ENCODE data around the gene HDAC4.

The HDAC4 gene

DNA sequence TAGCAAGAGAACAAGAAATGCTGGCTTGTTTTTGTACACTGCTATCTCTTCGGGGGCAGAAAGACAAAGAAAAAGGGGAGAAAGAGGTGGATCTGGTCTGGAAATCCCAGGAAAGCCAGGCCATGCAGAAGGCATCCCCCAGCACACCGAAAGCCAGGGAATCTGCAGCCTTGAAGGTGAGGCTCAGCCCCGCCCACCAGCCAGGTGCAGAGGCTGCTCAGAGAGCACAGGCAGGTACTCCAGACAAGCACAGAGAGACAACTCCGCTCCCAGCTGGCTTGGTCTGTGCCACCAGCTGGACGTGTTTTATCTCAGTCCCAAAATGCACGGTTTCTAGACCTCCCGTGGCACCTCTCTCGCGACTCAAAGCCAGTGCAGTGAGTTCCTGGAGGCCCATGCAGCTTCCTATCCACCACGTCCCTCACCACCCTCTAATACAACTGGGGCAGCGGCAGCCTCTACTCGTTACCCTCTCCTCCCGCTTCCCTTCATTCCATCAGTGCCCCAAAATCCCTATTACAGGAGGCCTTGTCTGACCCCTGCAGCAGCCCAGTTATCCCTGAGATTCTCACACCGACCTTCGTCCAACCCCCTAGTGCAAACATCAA, 62.8 kb downstream of the HDAC4 start:
- Histone ChIP-seq H3K27ac (no peak overlapping the region), H3K4me3 (no peak overlapping the region)

DNA sequence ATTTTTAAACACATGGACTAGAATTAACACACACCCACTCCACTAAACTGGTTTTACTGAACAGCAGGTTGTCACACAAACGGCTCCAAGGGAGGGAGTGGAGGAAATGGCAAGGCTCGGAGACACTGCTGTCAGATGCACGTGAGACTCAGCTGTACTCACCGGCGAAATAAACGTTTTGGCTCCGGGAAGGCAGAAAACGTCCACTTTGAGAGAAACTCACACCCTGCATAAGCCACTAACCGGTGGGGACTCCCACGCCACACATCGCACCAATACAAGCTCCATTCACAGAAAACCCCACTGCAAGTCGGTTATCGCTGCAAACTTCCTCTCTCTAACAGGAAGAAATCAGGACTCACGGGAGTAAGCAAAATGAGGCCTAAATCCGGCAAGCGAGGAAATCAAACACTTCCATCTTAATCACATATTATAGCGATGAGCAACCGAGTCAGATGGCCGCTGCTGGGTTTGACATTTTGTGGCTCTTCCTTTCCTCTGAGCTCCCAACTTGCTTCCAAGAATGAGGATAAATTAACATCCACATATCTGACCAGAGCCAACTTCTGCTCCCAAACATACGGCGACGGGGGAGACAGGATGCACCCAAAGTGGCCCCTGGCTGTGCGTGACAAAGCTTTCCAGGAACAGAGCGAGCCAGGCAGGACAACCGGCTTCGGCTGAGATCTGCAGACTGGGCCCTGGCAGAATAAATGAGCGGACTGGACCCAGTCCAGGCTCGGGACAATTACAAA, 63.5 kb downstream of the HDAC4 start:
- Histone ChIP-seq H3K27ac (no peak overlapping the region), H3K4me3 (no peak overlapping the region)

DNA sequence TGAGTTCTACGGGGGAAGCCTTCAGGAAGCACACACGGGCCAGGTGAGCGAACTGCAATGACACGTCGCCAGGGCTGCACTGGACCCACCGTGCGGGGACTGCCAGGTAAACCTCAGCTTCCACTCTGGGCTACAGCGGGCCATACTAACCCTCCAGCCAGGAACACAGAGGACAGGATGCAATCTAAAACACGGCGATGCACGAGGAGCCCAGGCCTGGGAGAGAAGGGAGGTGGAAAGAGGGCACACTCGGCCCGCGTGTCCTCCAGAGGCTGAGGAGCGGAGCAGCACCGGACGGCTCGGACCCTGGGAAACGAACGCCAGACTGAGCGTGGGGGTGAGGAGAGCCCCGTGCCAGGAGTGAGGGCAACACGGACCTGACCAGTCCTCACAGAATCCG, 69.3 kb downstream of the HDAC4 start:
- no peak overlapping the region for H3K4me3 ChIP-seq
- no peak overlapping the region for H3K27ac ChIP-seq

DNA sequence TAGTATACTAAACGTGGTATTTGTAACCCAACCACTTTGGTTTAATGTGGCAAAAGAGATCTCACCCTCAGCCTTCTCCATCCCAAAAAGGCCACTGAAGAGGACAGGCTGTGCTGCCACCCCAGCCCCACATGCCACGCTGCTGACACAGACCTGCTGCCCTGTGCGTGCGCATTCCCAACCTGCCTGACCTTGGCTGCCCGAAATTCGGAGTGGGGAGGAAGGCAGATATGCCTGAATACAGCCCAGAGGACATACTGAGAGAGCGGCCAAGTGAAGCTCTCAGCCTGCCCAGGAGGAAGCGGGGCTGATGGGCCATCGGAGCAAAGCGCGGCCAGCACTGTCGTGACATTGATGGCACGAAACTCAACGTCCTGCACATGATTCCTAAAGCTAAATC, 70.0 kb downstream of the HDAC4 start:
- H3K4me3 ChIP-seq, result no peak overlapping the region
- H3K27ac ChIP-seq, result no peak overlapping the region

DNA sequence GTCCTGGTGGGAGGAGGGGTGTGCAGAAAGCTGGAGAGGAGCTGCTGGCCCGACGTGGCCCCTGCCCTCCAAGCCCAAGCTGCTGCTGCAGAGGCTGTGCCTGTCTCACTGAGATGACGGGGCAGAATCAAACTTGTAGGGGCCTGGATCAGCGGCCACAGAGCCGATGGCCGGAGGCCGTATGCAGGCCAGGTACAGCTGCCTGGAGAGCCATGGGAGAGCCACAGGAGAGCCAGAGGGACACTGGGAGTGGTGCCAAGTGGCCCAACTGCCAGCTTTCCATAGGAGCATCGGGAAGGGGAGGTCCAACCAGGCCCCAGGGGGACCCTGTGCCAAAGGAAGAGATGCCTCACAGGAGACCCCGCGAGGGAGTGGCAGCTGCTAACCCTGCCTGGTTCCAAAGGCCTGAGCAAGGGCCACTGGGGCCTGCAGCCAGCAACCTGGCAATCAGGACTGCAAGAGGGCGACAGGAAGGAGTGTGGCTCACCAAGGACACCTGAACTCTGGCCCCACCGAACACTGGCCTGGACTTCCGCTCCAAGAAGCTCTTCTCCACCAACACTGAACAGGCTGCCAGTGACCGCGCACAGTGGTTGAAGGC, 70.7 kb downstream of the HDAC4 start:
- H3K4me3 ChIP-seq, result no peak overlapping the region
- peak overlapping the region in 2 of 21 experiments; percentile 57 to 75 for H3K27ac ChIP-seq

DNA sequence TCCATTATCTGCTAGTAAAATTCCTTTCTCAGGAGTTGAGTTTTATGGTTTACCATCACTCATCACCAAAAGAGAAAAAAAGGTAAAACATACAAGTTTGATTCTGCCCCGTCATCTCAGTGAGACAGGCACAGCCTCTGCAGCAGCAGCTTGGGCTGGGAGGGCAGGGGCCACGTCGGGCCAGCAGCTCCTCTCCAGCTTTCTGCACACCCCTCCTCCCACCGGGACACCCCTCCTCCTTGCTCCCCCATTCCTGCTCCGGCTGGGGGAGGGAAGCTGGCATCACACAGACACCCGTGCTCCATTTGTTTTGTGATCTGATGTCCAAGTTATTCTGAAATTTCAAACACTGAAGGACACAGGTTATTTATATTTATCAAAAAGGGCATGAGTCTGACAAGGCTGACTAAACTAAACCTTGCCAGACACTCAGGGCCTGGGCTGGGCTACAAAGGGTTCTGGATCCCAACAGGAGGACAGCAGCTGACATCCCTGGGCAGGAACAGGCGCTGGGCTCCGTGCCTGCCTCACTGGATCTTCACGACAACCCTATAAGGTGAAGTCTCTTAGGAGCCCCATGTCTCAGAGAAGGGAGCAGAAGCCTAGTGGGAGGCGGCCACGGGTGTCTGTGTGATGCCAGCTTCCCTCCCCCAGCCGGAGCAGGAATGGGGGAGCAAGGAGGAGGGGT, 71.4 kb downstream of the HDAC4 start:
- peak overlapping the region in 9 of 21 experiments; percentile 7 to 75 (median 53) for H3K27ac ChIP-seq
- H3K4me3 ChIP-seq, result no peak overlapping the region

DNA sequence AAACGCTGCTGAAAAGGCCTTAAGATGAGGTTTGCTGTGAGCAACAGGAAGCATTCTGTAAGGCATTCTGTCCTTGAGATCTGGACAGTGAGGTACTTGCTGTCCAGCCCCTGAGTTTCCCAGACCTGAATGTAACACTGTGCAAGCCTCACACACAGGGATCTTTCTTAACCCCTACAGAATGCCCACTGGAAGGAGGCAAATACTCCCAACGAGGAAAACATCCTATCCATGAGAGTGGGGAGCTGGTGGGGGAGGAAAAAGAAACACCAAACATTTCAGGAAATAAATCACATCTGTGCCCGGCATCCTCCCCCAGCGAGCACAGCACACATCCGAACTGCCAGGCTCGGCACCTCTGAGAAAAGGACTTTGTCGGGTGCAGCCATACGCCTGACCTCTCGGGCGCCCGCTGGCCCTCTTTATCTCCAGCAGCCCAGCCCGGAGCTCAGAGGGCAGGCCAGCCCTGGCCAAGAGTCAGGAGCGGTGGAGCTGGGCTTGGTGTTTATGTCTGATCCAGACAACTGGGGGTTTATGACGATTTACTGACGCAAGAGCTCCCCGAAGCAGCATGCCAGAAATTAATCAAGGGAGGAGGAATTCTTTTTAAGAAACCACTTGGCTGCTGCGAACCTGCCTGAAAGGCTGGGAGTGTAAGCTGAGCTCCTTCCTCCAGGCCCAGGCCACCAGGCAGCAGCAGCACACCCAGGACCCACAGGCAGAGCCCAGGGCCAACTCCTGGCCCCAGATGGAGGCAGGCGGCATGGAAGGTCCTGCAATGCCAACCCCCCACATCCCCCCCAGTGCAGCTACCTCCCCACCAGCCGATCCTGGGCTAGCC, 72.2 kb downstream of the HDAC4 start:
- H3K4me3 ChIP-seq, result no peak overlapping the region
- H3K27ac ChIP-seq, result peak overlapping the region in 13 of 21 experiments; percentile 7 to 75 (median 53)

DNA sequence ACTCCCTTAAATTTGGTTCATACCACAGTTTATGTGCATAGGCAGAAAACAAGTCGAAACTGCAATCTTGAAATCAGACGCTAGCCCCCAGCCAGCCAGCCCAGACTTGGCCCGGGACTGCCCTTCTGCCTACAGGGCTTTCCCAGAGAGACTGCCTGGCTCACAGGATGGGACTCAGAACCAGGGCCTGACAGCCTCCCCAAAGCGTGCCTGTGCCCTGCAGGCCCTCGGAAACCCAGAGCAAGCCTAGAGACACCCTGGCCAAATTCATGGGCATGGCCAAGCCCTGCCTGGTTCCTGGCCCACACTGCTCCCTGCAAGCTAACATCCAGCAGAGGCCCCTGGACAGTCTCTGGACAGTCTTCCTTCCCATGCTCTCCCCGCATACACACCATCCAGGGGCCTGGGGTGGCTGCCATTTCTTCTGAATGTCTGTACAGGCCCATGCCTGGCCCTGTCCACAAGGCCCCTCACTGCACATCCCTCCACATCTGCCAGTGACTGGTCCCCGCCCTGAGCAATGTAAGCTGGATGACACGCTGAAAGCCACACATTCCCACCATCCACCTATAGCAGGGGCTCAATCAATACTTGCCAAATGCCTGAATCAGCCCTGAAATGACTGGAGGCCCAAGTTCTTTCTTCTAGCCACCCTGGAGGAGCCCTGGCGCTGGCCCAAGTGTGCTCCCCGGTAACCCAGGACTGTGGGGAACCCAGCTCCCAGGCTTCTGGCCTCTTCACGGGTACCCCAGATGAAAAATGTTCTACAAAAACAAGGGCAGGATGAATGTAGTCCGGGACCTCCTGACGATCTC, 73.1 kb downstream of the HDAC4 start:
- H3K4me3 ChIP-seq, result no peak overlapping the region
- H3K27ac ChIP-seq, result peak overlapping the region in 15 of 21 experiments; percentile 7 to 75 (median 47)

DNA sequence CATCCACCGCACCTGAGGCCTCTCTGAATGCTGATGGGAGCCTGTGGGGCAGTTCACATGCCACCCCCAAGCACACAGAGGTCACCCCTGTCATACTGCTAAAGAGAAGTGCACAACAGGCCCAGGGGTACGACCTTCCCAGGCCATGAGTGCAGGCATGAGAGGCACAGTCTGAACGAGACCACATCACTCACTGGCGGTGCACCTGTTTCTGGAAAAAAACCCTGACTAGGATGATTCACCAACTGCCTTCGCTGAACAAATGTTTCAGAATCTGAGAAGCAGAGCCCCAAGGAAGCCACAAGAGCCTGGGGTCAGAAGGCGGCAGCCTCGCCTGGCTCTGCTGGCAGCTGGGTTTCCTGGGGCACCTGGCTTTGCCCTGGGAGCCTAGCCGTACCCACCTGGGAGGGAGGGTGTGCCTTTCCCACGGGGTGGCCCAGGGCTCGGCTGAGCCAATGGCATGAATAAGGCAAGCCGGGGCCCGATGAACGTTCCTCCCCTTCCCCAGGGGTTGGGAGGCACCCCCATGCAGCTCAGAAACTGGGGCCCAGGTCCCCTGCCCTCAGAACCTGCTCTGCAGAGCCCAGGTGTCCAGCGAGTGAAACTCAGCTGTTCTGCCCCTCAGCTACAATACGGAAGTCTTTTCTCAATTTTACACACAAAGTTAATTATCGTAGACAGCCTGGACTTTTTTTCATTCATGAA, 73.8 kb downstream of the HDAC4 start:
- peak overlapping the region in 12 of 21 experiments; percentile 7 to 75 (median 28) for H3K27ac ChIP-seq
- no peak overlapping the region for H3K4me3 ChIP-seq

DNA sequence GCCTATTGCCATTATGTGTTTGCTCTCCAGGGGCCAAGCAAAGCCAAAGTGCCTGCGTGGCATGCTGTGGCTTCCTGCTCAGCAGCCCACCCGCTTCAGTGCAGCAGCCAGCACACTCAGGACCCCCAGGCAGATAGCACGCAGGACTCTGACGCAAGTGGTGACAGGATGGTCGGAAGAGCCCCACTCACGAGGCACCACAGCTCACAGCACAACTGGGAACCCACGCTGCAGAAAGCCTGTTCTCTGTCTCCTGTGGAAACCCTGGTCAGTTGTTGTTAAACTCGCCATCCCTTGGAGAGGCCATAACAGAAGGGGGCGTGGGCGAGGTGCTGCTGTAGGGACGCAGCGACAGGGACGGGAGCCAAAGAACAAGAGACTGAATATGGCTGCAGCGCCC, 76.4 kb downstream of the HDAC4 start:
- Histone ChIP-seq H3K4me3 (no peak overlapping the region), H3K27ac (no peak overlapping the region)

DNA sequence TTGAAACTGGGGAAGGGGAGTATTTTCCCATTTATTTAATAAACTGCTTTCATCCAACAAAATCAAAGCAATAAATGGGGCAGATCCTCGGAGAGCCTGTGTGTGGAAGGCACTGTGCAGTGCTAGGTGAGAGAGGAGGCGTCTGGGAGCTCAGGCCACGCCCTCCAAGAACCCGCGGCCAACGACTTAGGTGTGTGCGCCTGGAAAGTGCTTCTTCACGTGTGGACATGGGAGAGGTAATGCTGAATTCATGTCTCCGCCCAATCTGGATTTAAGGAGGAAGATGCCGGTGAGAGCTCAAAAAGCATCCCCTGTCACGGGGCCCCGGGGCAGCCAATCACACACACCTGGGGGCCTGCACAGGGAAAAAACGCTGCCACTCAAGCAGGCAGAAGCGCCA, 77.4 kb downstream of the HDAC4 start:
- H3K27ac ChIP-seq, result no peak overlapping the region
- H3K4me3 ChIP-seq, result no peak overlapping the region

DNA sequence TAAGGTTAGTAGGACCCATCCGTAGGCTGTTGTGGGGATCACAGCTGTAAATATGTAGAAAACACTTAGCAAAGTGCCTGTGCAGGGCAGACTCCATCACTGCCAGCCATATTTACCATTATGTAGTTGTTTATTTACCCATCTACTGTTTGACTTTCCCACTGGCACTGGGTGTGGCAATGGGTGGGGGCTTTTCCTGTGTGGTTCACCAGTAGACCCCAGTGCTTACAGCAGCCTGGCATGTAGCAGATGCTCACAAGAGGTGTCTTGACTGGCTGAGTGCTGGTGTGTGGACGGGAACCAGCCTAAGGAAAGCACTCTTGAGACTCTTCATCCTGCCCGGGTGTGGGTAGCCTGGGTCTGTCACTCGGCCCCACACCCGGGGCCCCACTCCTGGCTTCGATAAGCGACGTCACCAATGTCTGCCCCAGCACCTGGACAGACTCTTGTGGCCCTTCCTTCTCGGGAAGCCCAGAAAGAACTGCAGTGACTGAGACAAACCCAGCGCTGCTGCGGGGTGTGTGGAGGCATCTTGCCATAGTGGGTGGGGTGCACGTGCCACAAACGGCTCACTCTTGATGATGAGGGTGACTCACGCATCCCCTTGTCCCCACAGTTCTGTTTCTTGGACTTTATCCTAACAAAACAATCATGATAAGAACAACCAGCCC, 78.3 kb downstream of the HDAC4 start:
- Histone ChIP-seq H3K4me3 (no peak overlapping the region), H3K27ac (peak overlapping the region in 7 of 21 experiments; percentile 9 to 67 (median 37))

DNA sequence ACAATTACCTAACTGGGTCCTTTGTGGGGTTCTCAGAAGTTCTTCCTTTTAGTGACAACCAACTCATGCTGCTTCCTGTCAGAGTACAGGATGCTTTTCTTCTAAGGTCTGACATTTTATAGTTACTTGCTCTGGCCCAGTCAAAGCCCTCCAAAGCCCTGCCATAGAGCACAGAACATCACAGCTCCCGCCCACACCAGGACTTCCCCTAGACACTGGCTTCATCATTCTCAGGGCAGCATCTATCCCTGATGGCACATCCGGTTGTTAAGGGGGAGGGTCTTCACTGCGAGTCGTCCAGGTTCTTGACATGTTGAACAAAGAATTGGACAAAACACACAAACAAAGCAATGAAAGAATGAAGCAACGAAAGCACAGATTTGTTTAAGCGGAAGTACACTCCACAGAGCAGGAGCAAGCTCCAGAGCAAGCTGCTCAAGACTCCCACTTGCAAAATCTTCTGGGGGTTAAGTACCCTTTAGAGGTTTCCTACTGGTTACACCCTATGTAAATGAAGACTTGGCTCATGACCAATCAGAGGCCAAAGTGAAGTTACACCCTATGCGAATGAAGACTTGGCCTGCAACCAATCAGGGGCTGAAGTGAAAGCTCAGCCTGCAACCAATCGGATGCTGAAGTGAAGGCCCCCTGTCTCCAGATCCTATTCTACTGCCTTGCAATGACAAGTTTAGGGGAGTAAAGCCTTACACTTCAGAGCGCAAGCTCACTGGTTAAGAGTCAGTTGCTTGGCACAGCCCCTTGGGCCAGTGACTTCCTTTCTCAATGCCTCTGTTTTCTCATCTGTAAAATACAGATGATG, 79.0 kb downstream of the HDAC4 start:
- Histone ChIP-seq H3K27ac (peak overlapping the region in 6 of 21 experiments; percentile 9 to 67 (median 29)), H3K4me3 (no peak overlapping the region)

DNA sequence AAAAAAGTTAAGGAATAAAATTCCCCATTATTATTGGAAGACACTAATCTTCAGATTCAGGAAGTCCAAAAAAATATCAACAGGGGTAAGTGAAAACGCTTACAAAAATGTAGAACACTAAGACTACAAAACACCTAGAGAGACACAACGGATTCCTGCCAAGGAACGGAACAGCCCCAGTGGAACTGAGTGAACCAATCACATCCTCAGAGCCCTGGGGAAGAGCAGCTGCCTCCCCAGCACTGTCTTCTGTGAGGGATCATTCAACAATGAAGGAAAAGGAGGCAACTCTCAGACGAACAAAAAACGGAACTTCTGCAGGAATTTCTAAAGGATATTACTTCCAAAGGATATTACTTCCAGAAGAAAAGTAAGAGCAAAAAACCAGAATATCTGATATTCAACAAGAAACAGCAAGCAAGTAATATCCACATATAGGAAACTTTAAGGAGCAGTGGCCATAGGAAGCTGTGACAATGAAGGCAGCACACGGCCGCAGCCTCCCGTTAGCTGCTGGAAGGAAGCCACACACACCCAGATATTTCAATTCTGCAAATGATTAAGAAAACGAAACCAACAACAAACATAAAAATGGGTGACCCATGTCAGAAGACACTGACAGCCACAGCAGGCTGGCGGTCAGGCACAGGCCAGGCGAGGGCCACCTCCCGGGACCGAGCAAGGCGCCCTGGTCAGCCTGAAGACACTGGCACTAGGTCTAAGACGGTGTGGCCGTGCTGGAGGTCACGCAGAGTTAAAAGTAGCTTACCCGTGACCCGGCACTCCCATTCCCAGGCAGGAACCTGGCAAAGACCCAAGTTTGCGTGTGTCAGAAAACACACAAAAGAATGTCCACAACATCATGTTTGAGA, 81.8 kb downstream of the HDAC4 start:
- peak overlapping the region in 16 of 21 experiments; percentile 2 to 84 (median 69) for H3K27ac ChIP-seq
- peak overlapping the region in 4 of 7 experiments; percentile 1 to 22 (median 12) for H3K4me3 ChIP-seq

DNA sequence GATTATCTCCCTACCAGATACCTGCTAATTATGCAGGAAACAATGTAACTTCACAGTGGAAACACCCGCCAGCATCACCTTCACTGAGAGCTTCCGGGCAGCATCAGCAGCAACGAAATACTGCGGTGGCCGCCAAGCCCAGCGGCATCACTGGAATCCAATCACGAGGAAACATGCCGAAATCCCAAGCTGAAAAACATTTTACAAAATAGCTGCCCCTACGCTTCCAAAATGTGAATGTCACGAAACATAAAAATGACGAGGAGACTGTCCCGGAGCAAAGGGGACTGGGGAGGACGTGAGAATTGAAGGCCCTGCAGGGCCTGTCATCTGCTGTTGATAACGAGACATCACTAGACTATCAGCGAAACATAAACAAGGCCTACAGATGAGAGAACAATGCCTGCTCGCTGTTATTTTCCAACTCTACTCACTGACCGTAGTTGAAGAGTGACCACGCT, 82.6 kb downstream of the HDAC4 start:
- H3K27ac ChIP-seq, result peak overlapping the region in 4 of 21 experiments; percentile 67 to 84 (median 78)
- no peak overlapping the region for H3K4me3 ChIP-seq

Measured in skin epidermis (tissue), 12 donors.